ENCODE measurements around the gene OPCML. TPM values are rescaled to one million over a fixed set of nuclear protein-coding genes. Genes with fewer than 3 reads are reported as not detected.

The OPCML gene
- total and polyA plus RNA-seq, 2 experiments from 2014 or later, result 1.2 to 4.4 TPM

DNA sequence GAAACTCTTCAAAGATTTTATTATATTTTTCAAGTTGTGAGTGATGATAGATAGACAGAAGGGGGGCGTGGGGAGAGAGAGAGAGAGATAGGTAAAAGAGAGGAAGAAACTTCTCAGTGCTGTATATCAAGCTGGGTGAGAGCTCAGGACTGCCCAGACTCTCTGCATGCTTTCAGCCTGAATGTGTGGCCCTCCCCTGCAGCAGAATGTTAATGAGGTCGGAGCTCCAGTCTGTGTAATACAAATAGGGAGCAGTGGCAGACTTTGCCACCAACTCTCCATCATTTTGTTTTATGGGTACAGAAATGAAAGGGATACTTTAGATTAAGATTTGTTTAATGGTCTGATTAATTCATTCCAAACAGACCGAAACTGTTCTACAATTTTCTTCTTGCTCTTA, 752.8 kb downstream of the OPCML start (continued):
- TF ChIP-seq, protein P1, sequence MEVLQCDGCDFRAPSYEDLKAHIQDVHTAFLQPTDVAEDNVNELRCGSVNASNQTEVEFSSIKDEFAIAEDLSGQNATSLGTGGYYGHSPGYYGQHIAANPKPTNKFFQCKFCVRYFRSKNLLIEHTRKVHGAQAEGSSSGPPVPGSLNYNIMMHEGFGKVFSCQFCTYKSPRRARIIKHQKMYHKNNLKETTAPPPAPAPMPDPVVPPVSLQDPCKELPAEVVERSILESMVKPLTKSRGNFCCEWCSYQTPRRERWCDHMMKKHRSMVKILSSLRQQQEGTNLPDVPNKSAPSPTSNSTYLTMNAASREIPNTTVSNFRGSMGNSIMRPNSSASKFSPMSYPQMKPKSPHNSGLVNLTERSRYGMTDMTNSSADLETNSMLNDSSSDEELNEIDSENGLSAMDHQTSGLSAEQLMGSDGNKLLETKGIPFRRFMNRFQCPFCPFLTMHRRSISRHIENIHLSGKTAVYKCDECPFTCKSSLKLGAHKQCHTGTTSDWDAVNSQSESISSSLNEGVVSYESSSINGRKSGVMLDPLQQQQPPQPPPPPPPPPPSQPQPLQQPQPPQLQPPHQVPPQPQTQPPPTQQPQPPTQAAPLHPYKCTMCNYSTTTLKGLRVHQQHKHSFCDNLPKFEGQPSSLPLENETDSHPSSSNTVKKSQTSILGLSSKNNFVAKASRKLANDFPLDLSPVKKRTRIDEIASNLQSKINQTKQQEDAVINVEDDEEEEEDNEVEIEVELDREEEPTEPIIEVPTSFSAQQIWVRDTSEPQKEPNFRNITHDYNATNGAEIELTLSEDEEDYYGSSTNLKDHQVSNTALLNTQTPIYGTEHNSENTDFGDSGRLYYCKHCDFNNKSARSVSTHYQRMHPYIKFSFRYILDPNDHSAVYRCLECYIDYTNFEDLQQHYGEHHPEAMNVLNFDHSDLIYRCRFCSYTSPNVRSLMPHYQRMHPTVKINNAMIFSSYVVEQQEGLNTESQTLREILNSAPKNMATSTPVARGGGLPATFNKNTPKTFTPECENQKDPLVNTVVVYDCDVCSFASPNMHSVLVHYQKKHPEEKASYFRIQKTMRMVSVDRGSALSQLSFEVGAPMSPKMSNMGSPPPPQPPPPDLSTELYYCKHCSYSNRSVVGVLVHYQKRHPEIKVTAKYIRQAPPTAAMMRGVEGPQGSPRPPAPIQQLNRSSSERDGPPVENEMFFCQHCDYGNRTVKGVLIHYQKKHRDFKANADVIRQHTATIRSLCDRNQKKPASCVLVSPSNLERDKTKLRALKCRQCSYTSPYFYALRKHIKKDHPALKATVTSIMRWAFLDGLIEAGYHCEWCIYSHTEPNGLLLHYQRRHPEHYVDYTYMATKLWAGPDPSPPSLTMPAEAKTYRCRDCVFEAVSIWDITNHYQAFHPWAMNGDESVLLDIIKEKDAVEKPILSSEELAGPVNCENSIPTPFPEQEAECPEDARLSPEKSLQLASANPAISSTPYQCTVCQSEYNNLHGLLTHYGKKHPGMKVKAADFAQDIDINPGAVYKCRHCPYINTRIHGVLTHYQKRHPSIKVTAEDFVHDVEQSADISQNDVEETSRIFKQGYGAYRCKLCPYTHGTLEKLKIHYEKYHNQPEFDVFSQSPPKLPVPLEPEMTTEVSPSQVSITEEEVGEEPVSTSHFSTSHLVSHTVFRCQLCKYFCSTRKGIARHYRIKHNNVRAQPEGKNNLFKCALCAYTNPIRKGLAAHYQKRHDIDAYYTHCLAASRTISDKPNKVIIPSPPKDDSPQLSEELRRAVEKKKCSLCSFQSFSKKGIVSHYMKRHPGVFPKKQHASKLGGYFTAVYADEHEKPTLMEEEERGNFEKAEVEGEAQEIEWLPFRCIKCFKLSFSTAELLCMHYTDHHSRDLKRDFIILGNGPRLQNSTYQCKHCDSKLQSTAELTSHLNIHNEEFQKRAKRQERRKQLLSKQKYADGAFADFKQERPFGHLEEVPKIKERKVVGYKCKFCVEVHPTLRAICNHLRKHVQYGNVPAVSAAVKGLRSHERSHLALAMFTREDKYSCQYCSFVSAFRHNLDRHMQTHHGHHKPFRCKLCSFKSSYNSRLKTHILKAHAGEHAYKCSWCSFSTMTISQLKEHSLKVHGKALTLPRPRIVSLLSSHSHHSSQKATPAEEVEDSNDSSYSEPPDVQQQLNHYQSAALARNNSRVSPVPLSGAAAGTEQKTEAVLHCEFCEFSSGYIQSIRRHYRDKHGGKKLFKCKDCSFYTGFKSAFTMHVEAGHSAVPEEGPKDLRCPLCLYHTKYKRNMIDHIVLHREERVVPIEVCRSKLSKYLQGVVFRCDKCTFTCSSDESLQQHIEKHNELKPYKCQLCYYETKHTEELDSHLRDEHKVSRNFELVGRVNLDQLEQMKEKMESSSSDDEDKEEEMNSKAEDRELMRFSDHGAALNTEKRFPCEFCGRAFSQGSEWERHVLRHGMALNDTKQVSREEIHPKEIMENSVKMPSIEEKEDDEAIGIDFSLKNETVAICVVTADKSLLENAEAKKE (CRISPR knock-in tag; IDR thresholded peaks at IDR 0.05), result no peak
- no peak for TF ChIP-seq EZH2 (IDR thresholded peaks at IDR 0.05; ENCODE audit: low read depth, unreplicated experiment)

DNA sequence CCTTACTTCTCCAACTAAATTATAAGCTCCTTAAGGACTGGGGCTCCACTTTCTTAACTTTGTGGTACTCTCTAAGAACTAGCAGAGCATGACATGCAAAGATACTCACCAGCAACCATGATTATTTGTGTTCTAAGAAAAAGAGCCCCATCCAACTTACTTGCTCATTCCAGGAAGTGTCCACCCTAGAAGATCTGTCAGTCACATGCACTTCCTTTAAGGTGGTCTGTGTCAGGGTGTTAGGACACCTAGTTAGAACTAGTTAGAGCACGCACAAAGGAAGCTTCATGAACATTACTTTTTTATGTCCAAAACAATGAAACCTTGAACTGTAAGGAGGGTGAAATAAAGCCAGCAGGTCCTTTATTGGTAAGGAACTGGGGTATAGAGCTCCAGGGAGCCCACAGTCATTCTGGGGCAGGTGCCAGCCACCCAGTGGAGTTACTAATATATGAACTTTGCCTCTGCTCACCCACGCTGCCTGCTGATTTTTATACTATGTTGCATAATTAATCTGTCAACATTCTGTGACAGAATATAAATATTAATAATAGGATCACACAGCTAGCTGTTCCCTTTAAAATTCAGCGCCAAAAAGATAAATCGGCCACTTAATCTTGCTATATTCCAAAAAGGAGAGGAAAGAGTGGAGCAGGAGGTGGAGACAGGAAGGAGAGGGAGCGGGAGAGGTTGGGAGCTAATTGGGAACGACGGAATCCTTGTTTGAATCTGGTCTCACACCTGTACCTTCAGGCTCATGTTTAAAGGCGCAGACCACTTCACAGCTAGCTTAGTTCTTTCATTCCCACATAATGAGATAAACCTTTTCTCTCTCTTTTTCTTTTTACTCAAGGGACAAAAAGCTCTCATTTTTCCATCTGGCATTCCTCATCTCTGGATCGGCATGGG, 755.0 kb downstream of the OPCML start:
- 0 out of 2 replicates have a peak overlapping the region, but pooled peaks have one; percentile 24 for H2AFZ ChIP-seq
- peaks cover 45% of the 10 kb centered on the region for H3K4me1 Mint-ChIP-seq
- no peaks in the 10 kb centered on the region for H3K36me3 Mint-ChIP-seq (ENCODE audit: low read depth)
- no peaks in the 10 kb centered on the region for H3K9me3 Mint-ChIP-seq
- H3K27me3 Mint-ChIP-seq (ENCODE audit: insufficient read depth, low read depth, poor library complexity), result peaks cover 2% of the 10 kb centered on the region
- H3K27me3 ChIP-seq (ENCODE audit: insufficient read depth), result no peaks in the 10 kb centered on the region
- ATAC-seq, result no peak
- DNase-seq (ENCODE audit: low spot score), result no peak
- H3K27ac Mint-ChIP-seq, result no peak overlapping the region
- H3K9me2 ChIP-seq (ENCODE audit: insufficient read depth), result no peaks in the 10 kb centered on the region
- H3K27ac ChIP-seq (ENCODE audit: low read depth), result no peak overlapping the region
- no peak overlapping the region for H3K4me3 Mint-ChIP-seq
- H4K20me1 ChIP-seq (replicated peaks; ENCODE audit: insufficient read depth), result no peaks in the 10 kb centered on the region
- H3K4me2 ChIP-seq, result 0 out of 2 replicates have a peak overlapping the region, but pooled peaks have one; percentile 23
- H3F3A ChIP-seq (replicated peaks; ENCODE audit: low read depth), result no peaks in the 10 kb centered on the region
- peaks cover 48% of the 10 kb centered on the region for H3K4me1 ChIP-seq (ENCODE audit: insufficient read depth)
- no peaks in the 10 kb centered on the region for H3K36me3 ChIP-seq (ENCODE audit: insufficient read depth)
- no peak overlapping the region for H3K4me3 ChIP-seq
- no peaks in the 10 kb centered on the region for H3K79me2 ChIP-seq (replicated peaks; ENCODE audit: insufficient read depth)
- TF ChIP-seq EZH2 (IDR thresholded peaks at IDR 0.05; ENCODE audit: low read depth, unreplicated experiment), result no peak
- no peak for TF ChIP-seq ZNF114 (CRISPR knock-in tag; IDR thresholded peaks at IDR 0.05)
- TF ChIP-seq JUNB (IDR thresholded peaks at IDR 0.05; ENCODE audit: unreplicated experiment), result no peak
- TF ChIP-seq, protein P2, sequence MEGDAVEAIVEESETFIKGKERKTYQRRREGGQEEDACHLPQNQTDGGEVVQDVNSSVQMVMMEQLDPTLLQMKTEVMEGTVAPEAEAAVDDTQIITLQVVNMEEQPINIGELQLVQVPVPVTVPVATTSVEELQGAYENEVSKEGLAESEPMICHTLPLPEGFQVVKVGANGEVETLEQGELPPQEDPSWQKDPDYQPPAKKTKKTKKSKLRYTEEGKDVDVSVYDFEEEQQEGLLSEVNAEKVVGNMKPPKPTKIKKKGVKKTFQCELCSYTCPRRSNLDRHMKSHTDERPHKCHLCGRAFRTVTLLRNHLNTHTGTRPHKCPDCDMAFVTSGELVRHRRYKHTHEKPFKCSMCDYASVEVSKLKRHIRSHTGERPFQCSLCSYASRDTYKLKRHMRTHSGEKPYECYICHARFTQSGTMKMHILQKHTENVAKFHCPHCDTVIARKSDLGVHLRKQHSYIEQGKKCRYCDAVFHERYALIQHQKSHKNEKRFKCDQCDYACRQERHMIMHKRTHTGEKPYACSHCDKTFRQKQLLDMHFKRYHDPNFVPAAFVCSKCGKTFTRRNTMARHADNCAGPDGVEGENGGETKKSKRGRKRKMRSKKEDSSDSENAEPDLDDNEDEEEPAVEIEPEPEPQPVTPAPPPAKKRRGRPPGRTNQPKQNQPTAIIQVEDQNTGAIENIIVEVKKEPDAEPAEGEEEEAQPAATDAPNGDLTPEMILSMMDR (conservative IDR thresholded peaks at IDR 0.05; ENCODE audit: low read depth in 2 of 2), result no peak
- TF ChIP-seq, protein P1 (CRISPR knock-in tag; IDR thresholded peaks at IDR 0.05), result no peak

All from GM23338 (cell line).